Naive thymus-derived CD8-positive, alpha-beta T cell (primary cell): ENCODE results near the gene LMF1. TPM values are rescaled to one million over a fixed set of nuclear protein-coding genes. Genes with fewer than 3 reads are reported as not detected.

Experiments
- ATAC-seq, 2 donors: fragments of 150-1000 bp; cut with Tn5 transposase in 1 of 2; sonication (Bioruptor Pico), chemical (Tn5 transposase) in 1 of 2; 1 replicate in 1 of 2; 2 replicates in 1 of 2; pipeline ENCODE4 v1.10.0; 2021; ENCODE audit warnings: mild to moderate bottlenecking in 2 of 2, moderate library complexity in 2 of 2
- POLR2A ChIA-PET: fragments of 350-600 bp; sonication (Branson Sonifier 250); formaldehyde crosslinking; loops from one replicate; lab custom pipeline; 2021; ENCODE audit warnings: antibody characterized with exemption; lab: Charles Lee
- DNase-seq, 10 donors: peaks; one replicate each; pipeline versions ENCODE4 v3.0.0 to v3.0.0-alpha.2; 2020 to 2022
- H3K27ac Mint-ChIP-seq, 10 donors: one replicate each; pipeline ENCODE4 v1.8.0; 2020 to 2022; ENCODE audit warnings: mild to moderate bottlenecking in 10 of 10, mixed read lengths in 10 of 10, moderate library complexity in 4 of 10, inconsistent platforms in 1 of 10
- H3K27me3 Mint-ChIP-seq, 5 donors: one replicate each; pipeline ENCODE4 v1.8.0; 2021 to 2022; ENCODE audit warnings: mixed read lengths in 5 of 5
- H3K36me3 Mint-ChIP-seq, 3 donors: one replicate each; pipeline ENCODE4 v1.8.0; 2020 to 2022; ENCODE audit warnings: mixed read lengths in 3 of 3, mild to moderate bottlenecking in 2 of 3, inconsistent platforms in 1 of 3
- H3K4me1 Mint-ChIP-seq, 4 donors: one replicate each; pipeline ENCODE4 v1.8.0; 2021 to 2022; ENCODE audit warnings: mixed read lengths in 4 of 4
- H3K4me3 Mint-ChIP-seq, 10 donors: one replicate each; pipeline ENCODE4 v1.8.0; 2020 to 2022; ENCODE audit warnings: mild to moderate bottlenecking in 10 of 10, mixed read lengths in 10 of 10, moderate library complexity in 6 of 10, inconsistent platforms in 1 of 10
- H3K9me3 Mint-ChIP-seq, 9 donors: one replicate each; pipeline ENCODE4 v1.8.0; 2020 to 2022; ENCODE audit warnings: mixed read lengths in 9 of 9, mild to moderate bottlenecking in 3 of 9, inconsistent platforms in 1 of 9, moderate library complexity in 1 of 9
- polyA plus RNA-seq, 3 donors: library from polyadenylated mRNA; unstranded; fragments of 300-500 nt; fragmentation: Illumina TruSeq; gene quantifications; one replicate each; pipeline ENCODE4 v1.2.3, GENCODE V29; 2021
- total RNA-seq, 8 experiments: library from RNA in 2 of 8; stranded (reverse) in 2 of 8; gene quantifications; one replicate each; pipeline ENCODE4 v1.2.3 and lab custom pipeline; 2021 to 2026

LMF1 gene
- 10 to 100 TPM; 40.7 to 45.1 TPM for total RNA-seq
- polyA plus RNA-seq, result 10 to 100 TPM; 12.2 to 13.6 (median 12.9) TPM
- total RNA-seq (lab: John Stamatoyannopoulos, UW), result 5.2 to 31.0 (median 21.8) reads per million in 6 experiments

DNA sequence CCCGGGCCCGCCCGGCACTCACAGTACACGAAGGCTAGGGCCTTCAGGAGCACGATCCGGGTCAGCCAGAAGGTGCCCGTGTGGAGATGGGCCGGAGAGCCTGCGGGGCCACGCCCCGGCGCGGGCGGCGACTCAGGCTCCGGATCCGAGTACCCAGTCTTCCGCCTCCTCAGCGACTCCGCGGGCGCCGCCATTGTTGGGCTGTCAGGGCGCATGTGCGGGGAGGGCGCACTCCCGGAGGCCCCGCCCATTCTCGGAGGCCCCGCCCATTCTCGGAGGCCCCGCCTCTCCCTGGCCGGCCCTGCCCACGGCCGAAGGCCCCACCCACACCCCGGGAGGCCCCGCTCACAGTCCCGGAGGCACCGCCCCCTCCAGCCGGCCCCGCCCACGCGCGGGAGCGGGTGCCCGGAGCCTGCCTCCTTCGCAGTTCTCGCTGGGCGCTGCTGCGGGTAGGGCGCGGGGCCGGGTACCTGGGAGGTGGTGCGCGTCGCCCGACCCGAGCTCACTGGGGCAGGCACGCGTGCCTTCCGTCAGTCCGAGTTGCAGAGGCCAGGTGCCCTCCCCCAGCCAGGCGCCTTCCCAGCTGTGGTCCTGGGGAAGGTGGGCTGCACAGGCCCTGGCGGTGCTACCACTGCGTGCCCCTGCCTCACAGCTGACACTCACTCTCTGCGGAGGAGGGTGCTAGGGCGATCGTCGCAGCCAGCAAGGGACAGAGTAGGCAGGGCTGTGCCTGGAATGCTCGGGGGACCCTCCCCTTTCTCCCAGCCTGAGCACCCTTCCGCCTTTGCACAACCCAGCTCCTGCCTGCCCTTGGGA, at the start of gene LMF1:
Gene LMF1, minus strand, starts transcription at position 219 of the 816 bp plus-strand sequence. Its CDS starts 4 bp downstream, at position 215.
- ATAC-seq (peak; percentile 90 to 92), DNase-seq (peak; percentile 88 to 100 (median 97))
- H3K4me1 Mint-ChIP-seq, result peaks cover 12 to 34% (median 18%) of the 10 kb centered on the region in 4 donors
- H3K4me3 Mint-ChIP-seq, result peak within 1 kb of the TSS; percentile 68 to 89 (median 78)
- no peaks in the 10 kb centered on the region for H3K9me3 Mint-ChIP-seq
- H3K36me3 Mint-ChIP-seq, result peaks cover 0 to 4% (median 4%) of the 10 kb centered on the region in 3 donors
- POLR2A ChIA-PET, result interaction anchor here (1.1 to 4.4 kb wide), 4 partner anchors 10 to 77 kb away, joined by 3 to 30 read pairs (median 6); partner anchors contain the start of gene SOX8
- peak within 1 kb of the TSS in 9 of 10 donors; percentile 44 to 89 (median 75) for H3K27ac Mint-ChIP-seq
- no peaks in the 10 kb centered on the region for H3K27me3 Mint-ChIP-seq

DNA sequence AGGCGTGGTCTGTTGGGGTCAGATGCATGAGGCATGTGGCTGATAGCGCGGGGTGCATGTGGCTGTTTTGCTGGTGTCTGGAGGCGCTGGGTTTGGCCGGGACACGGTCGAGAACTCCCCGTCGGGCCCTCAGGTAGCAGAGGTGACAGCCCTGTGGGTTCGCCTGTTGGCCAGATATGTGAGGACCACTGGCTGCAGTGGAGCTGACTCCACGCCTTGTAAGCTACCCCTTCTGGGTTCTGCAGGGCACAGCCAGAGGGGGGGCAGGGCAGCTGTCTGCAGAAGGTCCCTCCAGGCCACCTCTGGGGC, 49.3 kb upstream of the LMF1 start:
- H3K9me3 Mint-ChIP-seq, result no peaks in the 10 kb centered on the region
- POLR2A ChIA-PET, result interaction anchor here (0.6 kb wide), 1 partner anchor 39 kb away, joined by 3 read pairs; the partner anchor contains the start of gene SOX8
- H3K27ac Mint-ChIP-seq, result no peak overlapping the region
- peaks cover 0 to 5% (median under 1%) of the 10 kb centered on the region in 4 donors for H3K4me1 Mint-ChIP-seq
- ATAC-seq, result no peak
- DNase-seq, result no peak
- no peak overlapping the region for H3K4me3 Mint-ChIP-seq
- no peaks in the 10 kb centered on the region for H3K27me3 Mint-ChIP-seq
- no peaks in the 10 kb centered on the region for H3K36me3 Mint-ChIP-seq

DNA sequence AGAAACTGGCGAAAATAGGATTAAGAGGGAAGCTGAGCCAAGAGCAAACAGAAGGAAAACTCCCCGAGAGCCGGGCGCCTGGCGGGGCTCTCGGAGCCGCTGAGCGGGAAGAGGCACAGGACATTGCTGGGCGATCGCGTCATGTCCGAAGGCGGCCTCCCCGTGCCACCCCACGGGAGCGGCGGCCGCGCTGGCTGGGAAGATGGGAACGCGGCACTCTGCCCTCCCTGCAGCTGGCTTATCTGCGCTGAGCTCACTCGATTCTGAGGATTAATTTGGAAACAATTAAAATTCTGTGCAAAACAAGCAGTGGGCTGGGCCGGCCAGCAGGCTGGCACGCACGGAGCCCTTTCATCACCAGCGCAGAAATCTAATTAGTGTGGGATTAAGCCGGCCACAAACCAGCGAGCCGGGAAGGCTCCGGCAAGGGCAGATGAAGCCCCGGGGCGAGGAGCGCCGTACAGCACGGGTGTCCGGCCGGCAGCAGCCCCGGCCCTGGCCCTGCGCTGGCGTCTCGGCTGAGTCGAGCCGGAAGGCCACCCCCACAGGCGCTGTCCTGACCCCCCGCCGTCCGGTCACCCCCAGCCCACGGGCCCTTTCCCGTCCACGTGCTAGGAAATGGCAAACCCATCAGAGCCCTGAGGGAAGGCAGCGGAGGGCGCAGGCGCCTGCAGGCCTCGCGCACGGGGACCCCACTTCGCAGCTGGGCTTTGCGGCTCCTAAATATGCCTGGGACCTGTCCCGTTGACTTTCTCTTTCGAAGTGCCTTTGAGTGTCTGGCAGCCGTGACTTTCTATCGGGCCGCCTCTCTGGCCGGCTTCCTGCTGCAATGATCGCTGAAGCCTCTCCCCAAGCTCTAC, 48.7 kb upstream of the LMF1 start:
- no peak overlapping the region for H3K4me3 Mint-ChIP-seq
- DNase-seq, result no peak
- H3K36me3 Mint-ChIP-seq, result no peaks in the 10 kb centered on the region
- H3K27ac Mint-ChIP-seq, result peak overlapping the region in 2 of 10 donors; percentile 28 to 39
- peaks cover 0 to 5% (median under 1%) of the 10 kb centered on the region in 4 donors for H3K4me1 Mint-ChIP-seq
- no peaks in the 10 kb centered on the region for H3K9me3 Mint-ChIP-seq
- POLR2A ChIA-PET, result interaction anchor here (0.6 kb wide), 1 partner anchor 38 kb away, joined by 3 read pairs; the partner anchor contains the start of gene SOX8
- H3K27me3 Mint-ChIP-seq, result no peaks in the 10 kb centered on the region
- ATAC-seq, result no peak

DNA sequence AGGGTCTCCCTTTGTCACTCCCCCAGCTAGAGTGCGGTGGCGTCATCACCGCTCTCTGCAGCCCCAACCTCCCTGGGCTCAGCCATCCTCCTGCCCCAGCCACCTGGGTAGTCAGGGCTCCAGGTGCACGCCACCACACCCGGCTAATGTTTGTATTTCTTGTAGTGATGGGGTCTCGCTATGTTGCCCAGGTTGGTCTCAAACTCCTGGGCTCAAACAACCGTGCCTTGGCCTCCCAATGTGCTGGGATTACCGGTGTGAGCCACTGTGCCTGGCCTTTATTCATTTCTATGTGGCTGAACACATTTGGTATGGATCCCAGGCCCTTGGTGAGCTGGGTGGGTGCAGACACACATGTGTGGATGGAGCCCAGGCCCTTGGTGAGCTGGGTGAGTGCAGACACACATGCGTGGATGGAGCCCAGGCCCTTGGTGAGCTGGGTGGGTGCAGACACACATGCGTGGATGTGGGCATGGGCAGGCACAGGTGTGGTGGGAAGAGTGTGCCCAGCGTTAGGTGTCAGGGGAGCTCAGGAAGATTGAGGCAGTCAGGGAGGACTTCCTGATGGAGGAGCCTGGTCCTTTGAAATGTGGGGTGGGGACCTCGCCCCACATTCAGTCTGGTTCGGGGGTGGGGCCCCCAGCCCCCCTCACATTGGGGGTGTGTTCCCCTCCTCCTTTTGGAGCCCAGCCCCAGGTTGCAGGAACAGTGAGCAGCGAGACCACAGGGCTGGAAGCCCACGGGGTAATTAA, 47.8 kb upstream of the LMF1 start:
- POLR2A ChIA-PET, result no interaction called here
- Mint-ChIP-seq H3K27me3 (no peaks in the 10 kb centered on the region), H3K4me3 (no peak overlapping the region), H3K27ac (peak overlapping the region in 2 of 10 donors; percentile 28 to 39), H3K9me3 (no peaks in the 10 kb centered on the region), H3K4me1 (peaks cover 0 to 5% (median under 1%) of the 10 kb centered on the region in 4 donors), H3K36me3 (no peaks in the 10 kb centered on the region)
- DNase-seq, result no peak
- ATAC-seq, result no peak

DNA sequence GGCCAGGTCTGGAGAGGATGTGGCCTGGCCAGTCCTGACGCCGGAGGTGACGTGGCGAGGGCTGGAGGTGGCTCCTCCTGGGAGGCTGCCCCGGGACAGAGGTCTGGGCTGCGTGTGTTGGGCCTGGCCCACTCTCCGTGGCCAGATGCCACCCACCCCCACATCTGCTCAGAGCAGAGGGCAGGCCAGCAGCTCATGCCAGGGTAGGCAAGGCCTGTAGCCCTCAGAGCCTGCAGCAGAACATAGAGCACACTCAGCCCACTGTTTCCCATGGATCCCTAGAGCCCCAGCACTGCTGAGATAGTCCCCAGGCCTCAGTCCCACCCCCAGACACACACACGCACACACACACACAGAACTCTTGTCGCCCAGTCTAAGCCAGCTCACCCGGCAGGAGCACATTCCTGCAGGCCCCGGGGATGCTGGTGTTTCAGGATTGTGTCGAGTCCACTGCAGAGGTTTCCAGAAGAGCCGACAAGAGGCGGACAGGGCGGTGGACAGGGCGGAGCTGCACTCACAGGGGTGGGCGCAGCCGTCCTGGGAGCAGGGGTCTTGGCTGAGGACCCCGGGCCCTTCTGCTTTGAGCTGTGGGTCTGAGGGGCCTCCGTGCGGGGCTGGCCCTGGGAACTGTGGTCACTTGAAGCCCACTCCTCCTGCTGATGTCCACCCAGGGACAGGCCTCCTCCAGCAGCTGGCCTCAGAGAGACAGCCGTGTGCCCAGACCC, 44.1 kb upstream of the LMF1 start:
- DNase-seq (no peak), ATAC-seq (no peak)
- Mint-ChIP-seq H3K4me1 (peaks cover 0 to 9% (median 7%) of the 10 kb centered on the region in 4 donors), H3K27ac (no peak overlapping the region), H3K4me3 (no peak overlapping the region), H3K27me3 (peaks cover 0 to 2% (median 0%) of the 10 kb centered on the region in 5 donors), H3K9me3 (no peaks in the 10 kb centered on the region), H3K36me3 (no peaks in the 10 kb centered on the region)
- POLR2A ChIA-PET, result no interaction called here

DNA sequence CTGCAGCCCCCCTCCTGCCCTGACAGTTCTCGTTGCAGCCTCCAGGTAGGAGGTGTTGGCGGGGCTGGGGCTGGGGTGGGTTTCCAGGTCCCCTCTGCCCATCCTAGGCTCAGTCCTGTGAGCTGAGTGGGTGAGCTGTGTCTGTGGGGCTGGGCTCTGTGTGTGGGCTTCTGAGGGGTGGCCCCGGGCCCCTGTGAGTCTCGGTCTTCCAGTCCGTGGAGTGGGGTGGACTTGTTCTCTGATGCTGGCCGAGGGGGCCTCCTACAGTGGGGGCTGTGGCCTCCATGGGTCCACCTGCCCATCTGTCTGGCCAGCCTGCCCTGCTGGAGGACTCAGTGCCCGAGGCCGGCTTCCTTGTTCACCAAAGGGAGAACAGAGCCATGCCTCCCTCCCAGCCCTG, 43.4 kb upstream of the LMF1 start:
- Mint-ChIP-seq H3K9me3 (no peaks in the 10 kb centered on the region), H3K4me3 (no peak overlapping the region), H3K27me3 (peaks cover 0 to 2% (median 0%) of the 10 kb centered on the region in 5 donors), H3K36me3 (no peaks in the 10 kb centered on the region), H3K27ac (no peak overlapping the region), H3K4me1 (peaks cover 3 to 14% (median 12%) of the 10 kb centered on the region in 4 donors)
- ATAC-seq (no peak), DNase-seq (no peak)
- POLR2A ChIA-PET, result no interaction called here

DNA sequence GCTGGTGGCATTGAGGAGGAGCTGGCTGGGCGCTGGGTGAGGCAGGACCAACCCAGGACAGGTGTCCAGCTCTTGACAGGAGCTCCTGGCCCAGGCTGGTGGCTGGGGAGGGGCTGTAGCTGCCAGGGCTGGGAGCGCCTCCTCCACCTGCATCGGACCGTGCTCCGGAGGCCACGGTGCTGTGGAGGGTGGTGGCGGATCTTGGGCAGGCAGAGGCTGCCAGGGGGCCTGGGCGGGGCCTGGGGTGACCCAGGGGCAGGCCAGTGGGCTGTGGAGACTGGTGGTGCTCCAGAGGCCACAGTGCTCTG, 42.8 kb upstream of the LMF1 start:
- no peaks in the 10 kb centered on the region for H3K36me3 Mint-ChIP-seq
- no peak overlapping the region for H3K4me3 Mint-ChIP-seq
- H3K9me3 Mint-ChIP-seq, result no peaks in the 10 kb centered on the region
- no peak overlapping the region for H3K27ac Mint-ChIP-seq
- H3K27me3 Mint-ChIP-seq, result peaks cover 0 to 3% (median 0%) of the 10 kb centered on the region in 5 donors
- POLR2A ChIA-PET, result no interaction called here
- ATAC-seq (no peak), DNase-seq (no peak)
- peaks cover 7 to 20% (median 14%) of the 10 kb centered on the region in 4 donors for H3K4me1 Mint-ChIP-seq

DNA sequence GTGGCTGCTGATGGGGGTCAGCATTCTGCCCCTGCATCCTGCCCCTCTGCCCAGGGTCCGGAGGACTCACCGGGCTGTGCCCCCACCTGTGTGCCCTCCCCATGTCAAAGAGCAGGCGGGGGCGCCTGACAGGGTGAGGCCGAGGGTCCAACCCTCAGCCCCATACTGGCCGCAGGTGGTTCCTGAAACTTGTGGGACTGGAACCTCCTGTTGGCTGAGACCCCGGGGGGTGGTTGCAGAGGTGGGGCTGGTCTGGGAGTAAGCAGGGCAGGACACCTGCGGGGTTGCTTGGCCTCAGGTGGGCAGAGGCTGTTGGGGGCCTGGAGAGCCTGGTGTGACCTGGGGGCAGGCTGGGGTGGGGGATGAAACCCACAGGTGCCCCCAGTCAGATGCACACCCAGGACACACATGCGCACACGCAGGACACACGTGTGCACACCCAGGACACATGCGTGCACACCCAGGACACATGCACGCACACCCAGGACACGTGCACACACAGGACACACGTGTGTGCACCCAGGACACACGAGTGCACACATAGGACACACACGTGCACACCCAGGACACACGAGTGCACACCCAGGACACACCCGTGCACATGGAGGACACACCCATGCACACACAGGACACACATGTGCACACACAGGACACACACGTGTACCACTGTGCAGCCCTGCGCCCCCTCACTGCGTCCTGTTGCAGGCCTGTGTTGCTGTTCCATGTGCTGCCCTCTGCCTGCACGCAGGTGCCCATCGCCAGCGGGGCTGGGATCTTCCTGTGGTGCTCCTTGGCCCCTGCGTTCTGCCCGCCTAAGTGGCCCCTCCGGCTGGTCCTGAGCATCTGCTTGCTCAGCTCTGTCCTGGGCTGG, 42.2 kb upstream of the LMF1 start:
- POLR2A ChIA-PET, result no interaction called here

DNA sequence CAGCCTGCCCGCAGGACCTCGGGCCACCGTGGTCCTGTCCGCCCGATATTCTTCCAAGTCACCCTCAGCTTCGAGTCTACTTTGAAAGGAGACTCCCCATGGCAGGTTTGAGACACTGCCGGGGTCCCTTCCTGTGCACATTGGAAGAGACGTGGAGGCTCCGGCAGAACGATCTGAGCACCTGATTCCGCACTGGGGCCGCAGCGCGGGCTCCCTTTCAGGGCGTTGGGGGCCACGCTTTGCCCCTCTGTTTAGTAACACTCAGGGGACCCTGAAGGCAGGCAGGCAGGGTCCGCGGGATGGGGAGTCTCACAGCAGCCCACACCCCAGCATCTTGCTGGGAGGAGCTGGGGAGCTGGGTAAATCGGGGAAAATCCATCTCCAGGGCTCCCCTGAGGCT, 41.4 kb upstream of the LMF1 start:
- DNase-seq (no peak), ATAC-seq (no peak)
- H3K4me1 Mint-ChIP-seq, result peaks cover 9 to 22% (median 16%) of the 10 kb centered on the region in 4 donors
- peak overlapping the region in 1 of 10 donors; percentile 48 for H3K4me3 Mint-ChIP-seq
- peaks cover 0 to 4% (median 0%) of the 10 kb centered on the region in 5 donors for H3K27me3 Mint-ChIP-seq
- POLR2A ChIA-PET, result interaction anchor here (0.6 kb wide), 1 partner anchor 123 kb away, joined by 3 read pairs; no protein-coding TSS in a partner anchor
- no peaks in the 10 kb centered on the region for H3K9me3 Mint-ChIP-seq
- no peak overlapping the region for H3K27ac Mint-ChIP-seq
- H3K36me3 Mint-ChIP-seq, result no peaks in the 10 kb centered on the region

More for the DNA sequence above, 42.2 kb upstream of the LMF1 start:
- H3K4me1 Mint-ChIP-seq, result peaks cover 9 to 22% (median 16%) of the 10 kb centered on the region in 4 donors
- H3K36me3 Mint-ChIP-seq, result no peaks in the 10 kb centered on the region
- no peak overlapping the region for H3K4me3 Mint-ChIP-seq
- DNase-seq (no peak), ATAC-seq (no peak)
- no peak overlapping the region for H3K27ac Mint-ChIP-seq
- no peaks in the 10 kb centered on the region for H3K9me3 Mint-ChIP-seq
- H3K27me3 Mint-ChIP-seq, result peaks cover 0 to 4% (median 0%) of the 10 kb centered on the region in 5 donors

DNA sequence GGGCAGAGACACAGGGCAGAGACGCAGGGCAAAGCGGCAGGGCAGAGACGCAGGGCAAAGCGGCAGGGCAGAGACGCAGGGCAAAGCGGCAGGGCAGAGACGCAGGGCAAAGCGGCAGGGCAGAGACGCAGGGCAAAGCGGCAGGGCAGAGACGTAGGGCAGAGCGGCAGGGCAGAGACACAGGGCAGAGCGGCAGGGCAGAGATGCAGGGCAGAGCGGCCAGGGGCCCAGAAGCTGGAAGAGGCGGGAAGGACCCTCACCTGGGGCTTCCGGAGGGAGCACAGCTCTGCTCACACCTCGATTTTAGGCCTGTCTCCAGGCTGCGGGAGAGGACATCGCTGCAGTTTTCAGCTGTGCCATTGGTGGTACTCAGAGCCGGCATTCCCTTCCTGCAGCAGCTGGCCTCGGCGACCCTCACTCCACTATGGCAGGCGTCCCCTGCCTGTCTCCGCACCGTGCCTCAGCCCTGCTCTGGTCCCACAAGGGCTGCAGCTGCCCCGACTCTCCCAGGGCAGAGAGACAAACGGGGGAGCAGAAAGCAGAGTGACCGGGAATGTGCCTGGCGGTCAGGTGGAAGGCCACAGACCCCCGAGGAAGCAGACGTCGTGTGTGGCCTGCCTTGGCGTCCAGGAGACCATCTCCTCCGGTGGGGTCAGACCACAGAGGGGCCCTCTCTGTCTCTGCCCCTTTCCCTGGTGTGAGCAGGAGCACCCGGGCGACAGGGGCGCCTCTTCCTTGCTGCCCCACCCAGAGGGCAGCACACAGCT, 40.7 kb upstream of the LMF1 start:
- Mint-ChIP-seq H3K4me1 (peaks cover 9 to 22% (median 16%) of the 10 kb centered on the region in 4 donors), H3K4me3 (peak overlapping the region in 1 of 10 donors; percentile 48), H3K27me3 (peaks cover 0 to 4% (median 0%) of the 10 kb centered on the region in 5 donors), H3K9me3 (no peaks in the 10 kb centered on the region), H3K36me3 (no peaks in the 10 kb centered on the region), H3K27ac (peak overlapping the region in 1 of 10 donors; percentile 60)
- DNase-seq (no peak), ATAC-seq (no peak)
- POLR2A ChIA-PET, result interaction anchor here (0.6 kb wide), 1 partner anchor 124 kb away, joined by 3 read pairs; no protein-coding TSS in a partner anchor
